Ammon's horn (tissue), 1 donor: Measurements from ENCODE around the gene ERCC4.

Source experiments
- DNase-seq: peaks from one replicate; pipeline ENCODE4 v3.0.0-alpha.2; 2016; ENCODE audit warnings: low spot score

The ERCC4 gene

GRCh38 chr16:13994239-13995106, 74.5 kb downstream of the ERCC4 start:
- no peak for DNase-seq

- no peak for DNase-seq
Observed at GRCh38 chr16:13995194-13995593, 75.2 kb downstream of the ERCC4 start.

DNA sequence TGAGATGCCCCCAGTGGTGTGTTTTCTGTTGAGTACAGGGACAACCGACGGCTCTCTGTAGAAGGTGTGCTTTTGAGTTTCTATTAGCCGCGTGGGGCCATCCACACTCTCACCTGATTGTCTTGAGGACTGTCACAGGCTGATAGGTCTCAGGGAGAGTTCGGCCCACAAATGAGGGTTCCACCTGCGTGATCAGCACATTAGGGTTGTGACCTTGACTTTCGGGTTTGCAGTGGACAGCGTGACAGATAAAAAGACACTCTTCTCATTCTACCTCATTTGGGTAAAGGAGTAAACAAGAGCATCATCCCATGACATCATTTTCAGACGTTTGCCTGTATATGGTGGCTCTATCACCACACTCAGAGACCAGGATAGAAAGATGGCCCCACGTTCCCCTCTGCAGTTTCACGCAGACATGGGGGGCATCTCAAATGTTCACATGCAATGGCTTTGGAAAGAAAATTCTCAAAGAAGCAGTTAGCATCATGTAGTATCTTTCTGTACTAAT, 76.9 kb downstream of the ERCC4 start:
- DNase-seq = no peak

DNA sequence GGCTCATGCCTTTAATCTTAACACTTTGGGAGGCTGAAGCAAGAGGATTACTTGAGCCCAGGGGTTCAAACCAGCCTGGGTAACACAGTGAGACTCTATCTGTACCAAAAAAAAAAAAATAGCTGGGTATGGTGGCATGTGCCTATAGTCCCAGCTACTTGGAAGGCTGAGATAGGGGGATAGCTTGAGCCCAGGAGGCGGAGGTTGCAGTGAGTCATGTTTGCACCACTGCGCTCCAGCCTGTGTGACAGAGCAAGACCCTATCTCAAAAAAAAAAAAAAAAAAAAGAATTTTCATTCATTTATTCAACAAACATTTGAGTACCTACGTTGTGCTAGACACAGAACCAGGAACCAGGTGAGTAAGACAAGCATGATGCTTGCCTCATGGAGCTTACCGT, 77.6 kb downstream of the ERCC4 start:
- no peak for DNase-seq

GRCh38 chr16:13997933-13998332, 78.0 kb downstream of the ERCC4 start:
- no peak for DNase-seq

GRCh38 chr16:13999071-13999894, 79.3 kb downstream of the ERCC4 start:
- no peak for DNase-seq

GRCh38 chr16:13999895-14000425, 80.0 kb downstream of the ERCC4 start:
- DNase-seq = peak; percentile 81

GRCh38 chr16:14001521-14001920, 81.6 kb downstream of the ERCC4 start:
- DNase-seq = no peak
